Lower lobe of right lung (tissue), 2 donors: Measurements from ENCODE around the gene PADI4. TPM values are rescaled to one million over a fixed set of nuclear protein-coding genes. Genes with fewer than 3 reads are reported as not detected.
A peak's percentile ranks its signal among the peaks of the same experiment; 100 is the strongest.

Source experiments
- ATAC-seq, 2 donors: fragments of 200-7000 bp; cut with Tn5 transposase; one replicate each; pipeline ENCODE4 v1.9.1; 2020 to 2022; ENCODE audit warnings: mild to moderate bottlenecking in 2 of 2, moderate library complexity in 2 of 2
- DNase-seq: peaks from one replicate; pipeline ENCODE4 v3.0.0-alpha.2; 2020
- H3K27ac ChIP-seq: fragments of 200-600 bp; one replicate; pipeline ENCODE4 v1.8.0; 2022
- H3K27me3 ChIP-seq: fragments of 200-600 bp; one replicate; pipeline ENCODE4 v1.8.0; 2022; ENCODE audit warnings: low read depth
- H3K36me3 ChIP-seq: fragments of 200-600 bp; one replicate; pipeline ENCODE4 v1.8.0; 2022; ENCODE audit warnings: mild to moderate bottlenecking
- H3K4me1 ChIP-seq: fragments of 200-600 bp; one replicate; pipeline ENCODE4 v1.8.0; 2022
- H3K4me3 ChIP-seq: fragments of 200-600 bp; one replicate; pipeline ENCODE4 v1.8.0; 2022; ENCODE audit warnings: mild to moderate bottlenecking
- H3K9me3 ChIP-seq: fragments of 200-600 bp; one replicate; pipeline ENCODE4 v1.8.0; 2022
- intact Hi-C: fragments of 100-400 bp; cut with DNase I; formaldehyde crosslinking; loops from one replicate; pipeline ENCODE4 v1.11.0; 2022
- total RNA-seq: library from RNA; stranded (reverse); fragmentation: NEBNext Ultra II Directional; extraction: Animal tissue kit (Norgen Biotek cat#: 25700); gene quantifications from one replicate; pipeline ENCODE4 v1.2.1, GENCODE V29; 2021
- TF ChIP-seq, protein P1 (sequence below): fragments of 200-600 bp; IDR thresholded peaks from one replicate; pipeline ENCODE4 v1.8.0; 2022; ENCODE audit warnings: antibody characterized with exemption, mild to moderate bottlenecking
- donor health status: DM: no; HTN: yes; CAD: no; lungs with severe emphysema.

PADI4 gene
- total RNA-seq, 1 donor from 2014 or later: 7.2 TPM

DNA sequence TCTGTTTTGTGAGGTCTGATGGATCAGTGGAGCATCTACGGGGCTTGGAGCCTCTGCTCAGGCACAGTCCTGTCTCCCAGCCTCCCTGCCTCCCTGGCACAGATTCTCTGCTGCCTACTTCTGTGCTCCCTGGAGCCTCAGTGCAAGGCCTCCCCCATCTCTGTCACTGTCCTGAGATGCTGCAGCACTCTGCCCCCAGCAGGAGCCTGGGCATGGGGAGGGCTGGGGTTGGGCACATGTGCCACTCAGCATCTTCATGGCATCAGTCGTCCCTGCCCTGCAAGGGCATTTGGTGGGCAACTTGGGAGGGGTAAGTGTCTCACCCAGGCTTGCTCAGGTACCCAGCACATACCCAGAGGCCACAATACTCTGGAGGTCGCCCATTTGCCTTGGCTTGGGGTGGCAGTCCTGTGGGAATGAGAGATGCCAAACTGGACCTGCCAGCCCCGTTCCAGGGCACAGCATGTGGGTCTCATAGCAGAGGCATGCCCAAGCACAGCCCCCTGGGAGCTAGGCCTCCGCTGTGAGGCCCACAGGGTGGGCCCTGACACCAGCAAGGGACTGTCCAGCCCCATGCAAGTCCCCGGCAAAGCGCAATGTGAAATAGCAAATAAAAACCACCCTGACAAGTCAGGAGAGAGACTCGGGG, 30.4 kb upstream of the PADI4 start:
- H3K4me1 ChIP-seq: no peaks in the 10 kb centered on the region
- ATAC-seq (no peak), DNase-seq (no peak)
- TF ChIP-seq, protein P1, sequence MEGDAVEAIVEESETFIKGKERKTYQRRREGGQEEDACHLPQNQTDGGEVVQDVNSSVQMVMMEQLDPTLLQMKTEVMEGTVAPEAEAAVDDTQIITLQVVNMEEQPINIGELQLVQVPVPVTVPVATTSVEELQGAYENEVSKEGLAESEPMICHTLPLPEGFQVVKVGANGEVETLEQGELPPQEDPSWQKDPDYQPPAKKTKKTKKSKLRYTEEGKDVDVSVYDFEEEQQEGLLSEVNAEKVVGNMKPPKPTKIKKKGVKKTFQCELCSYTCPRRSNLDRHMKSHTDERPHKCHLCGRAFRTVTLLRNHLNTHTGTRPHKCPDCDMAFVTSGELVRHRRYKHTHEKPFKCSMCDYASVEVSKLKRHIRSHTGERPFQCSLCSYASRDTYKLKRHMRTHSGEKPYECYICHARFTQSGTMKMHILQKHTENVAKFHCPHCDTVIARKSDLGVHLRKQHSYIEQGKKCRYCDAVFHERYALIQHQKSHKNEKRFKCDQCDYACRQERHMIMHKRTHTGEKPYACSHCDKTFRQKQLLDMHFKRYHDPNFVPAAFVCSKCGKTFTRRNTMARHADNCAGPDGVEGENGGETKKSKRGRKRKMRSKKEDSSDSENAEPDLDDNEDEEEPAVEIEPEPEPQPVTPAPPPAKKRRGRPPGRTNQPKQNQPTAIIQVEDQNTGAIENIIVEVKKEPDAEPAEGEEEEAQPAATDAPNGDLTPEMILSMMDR: no peak
- H3K27me3 ChIP-seq: peaks cover 24% of the 10 kb centered on the region
- H3K9me3 ChIP-seq: no peaks in the 10 kb centered on the region
- intact Hi-C loops: no loop called here
- no peak overlapping the region for H3K27ac ChIP-seq
- H3K4me3 ChIP-seq: no peak overlapping the region
- H3K36me3 ChIP-seq: no peaks in the 10 kb centered on the region

DNA sequence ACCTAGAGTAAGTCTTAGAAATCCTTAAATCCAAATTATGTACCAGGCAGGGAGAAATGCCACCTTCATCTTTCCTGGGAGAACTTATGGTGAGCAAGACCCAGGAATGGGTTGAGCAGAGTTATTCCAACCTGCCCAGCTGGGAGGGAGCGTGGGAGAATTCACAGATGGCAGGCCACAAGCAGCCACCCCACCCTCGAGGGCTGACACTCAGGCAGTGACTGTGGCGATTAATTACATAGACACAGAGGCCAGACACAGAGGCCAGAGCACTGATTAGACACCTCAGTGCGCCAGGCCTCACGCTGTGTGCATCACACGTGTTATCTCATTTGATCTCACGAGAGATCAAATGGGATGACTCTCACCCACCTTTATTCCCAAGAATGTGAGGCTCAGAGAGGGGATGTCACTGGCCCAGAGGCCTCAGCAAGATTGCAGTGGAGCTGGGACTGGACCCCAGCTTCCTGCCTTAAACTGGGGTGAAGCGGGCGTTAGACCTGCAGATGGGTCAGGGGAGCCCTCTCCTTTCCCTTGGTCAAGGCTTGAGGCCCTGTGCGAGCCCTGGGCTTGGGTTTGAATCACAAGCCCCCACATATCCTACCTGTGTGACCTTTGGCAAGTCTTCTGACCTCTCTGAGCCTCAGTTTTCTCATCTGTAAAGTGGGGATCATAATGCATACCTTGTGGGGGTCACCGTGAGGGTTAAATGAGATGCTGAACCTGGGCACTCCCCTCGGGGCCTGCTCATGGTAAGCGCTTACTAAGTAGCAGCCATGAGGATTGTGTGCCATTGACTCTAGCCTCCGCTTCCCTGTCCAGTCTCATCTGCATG, 28.8 kb upstream of the PADI4 start:
- TF ChIP-seq, protein P1: no peak
- DNase-seq: no peak

DNA sequence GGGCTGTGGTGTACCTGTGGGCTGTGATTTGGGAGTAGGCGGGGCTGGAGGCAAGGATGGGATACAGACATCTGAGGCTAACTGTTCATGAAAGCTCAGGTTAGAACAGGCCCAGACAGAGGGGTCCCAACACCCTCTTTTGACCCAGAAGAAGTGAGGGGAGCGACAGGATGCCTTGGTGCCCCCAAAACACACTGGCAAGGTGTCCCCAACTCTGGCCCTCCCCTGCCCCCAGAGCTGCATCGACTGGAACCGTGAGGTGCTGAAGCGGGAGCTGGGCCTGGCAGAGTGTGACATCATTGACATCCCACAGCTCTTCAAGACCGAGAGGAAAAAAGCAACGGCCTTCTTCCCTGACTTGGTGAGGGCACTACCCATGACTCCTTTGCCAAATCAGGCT, 27.6 kb upstream of the PADI4 start:
- TF ChIP-seq, protein P1: no peak
- ATAC-seq: no peak

More for the DNA sequence above, 28.8 kb upstream of the PADI4 start:
- no peak for ATAC-seq
- intact Hi-C loops: no loop called here
- peaks cover 24% of the 10 kb centered on the region for H3K27me3 ChIP-seq
- H3K36me3 ChIP-seq: no peaks in the 10 kb centered on the region
- H3K9me3 ChIP-seq: no peaks in the 10 kb centered on the region
- no peak overlapping the region for H3K4me3 ChIP-seq
- no peak overlapping the region for H3K27ac ChIP-seq
- H3K4me1 ChIP-seq: no peaks in the 10 kb centered on the region

DNA sequence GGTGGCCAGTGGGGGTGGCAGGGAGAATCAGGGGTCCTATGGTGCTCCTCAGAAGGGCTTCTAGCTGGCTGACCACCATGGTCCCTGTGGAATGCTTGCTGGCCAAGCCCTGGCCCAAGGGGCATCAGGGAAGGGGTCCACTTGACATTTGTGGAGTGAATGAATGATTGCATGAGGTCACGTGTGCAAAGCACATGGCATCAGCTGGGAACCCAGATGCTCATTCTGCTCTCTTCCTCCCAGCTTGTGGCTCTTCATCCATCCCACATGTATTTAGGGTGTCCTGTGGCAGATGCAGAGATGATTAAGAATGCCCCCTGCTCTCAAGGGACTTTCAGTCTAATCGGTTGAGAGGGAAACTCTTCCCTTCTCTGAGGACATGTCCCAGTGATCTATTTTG, 27.1 kb upstream of the PADI4 start:
- no peak for ATAC-seq
- Histone ChIP-seq H3K4me1 (no peaks in the 10 kb centered on the region), H3K36me3 (no peaks in the 10 kb centered on the region), H3K27ac (no peak overlapping the region), H3K27me3 (peaks cover 29% of the 10 kb centered on the region), H3K9me3 (no peaks in the 10 kb centered on the region), H3K4me3 (no peak overlapping the region)
- intact Hi-C loops: no loop called here
- TF ChIP-seq, protein P1: no peak
- no peak for DNase-seq

More for the DNA sequence above, 27.6 kb upstream of the PADI4 start:
- no peak overlapping the region for H3K27ac ChIP-seq
- H3K4me3 ChIP-seq: no peak overlapping the region
- no peaks in the 10 kb centered on the region for H3K36me3 ChIP-seq
- H3K4me1 ChIP-seq: no peaks in the 10 kb centered on the region
- H3K27me3 ChIP-seq: peaks cover 31% of the 10 kb centered on the region
- no peaks in the 10 kb centered on the region for H3K9me3 ChIP-seq
- intact Hi-C loops: no loop called here
- no peak for DNase-seq

DNA sequence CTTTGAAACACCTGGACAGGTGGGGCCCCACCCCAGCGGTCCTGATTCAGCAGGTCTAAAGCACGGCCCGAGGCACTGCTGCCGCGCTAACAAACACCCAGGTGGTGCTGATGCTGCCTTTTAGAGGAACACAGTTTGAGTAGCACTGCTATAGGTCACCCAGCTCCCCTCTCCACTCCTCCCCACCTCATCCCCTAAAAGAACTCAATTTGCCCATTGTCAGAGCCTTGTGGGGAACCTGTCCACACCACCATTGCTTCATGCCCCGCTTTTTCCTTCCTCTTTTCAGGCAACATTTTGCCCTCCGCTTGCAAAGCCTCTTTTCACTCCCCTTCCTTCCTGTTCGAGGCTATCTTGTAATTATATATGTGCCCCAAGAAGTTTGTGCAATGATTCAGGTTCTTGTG, 26.2 kb upstream of the PADI4 start:
- TF ChIP-seq, protein P1: no peak
- H3K36me3 ChIP-seq: no peaks in the 10 kb centered on the region
- ATAC-seq: peak; percentile 48 to 62
- no peaks in the 10 kb centered on the region for H3K4me1 ChIP-seq
- H3K4me3 ChIP-seq: no peak overlapping the region
- H3K27me3 ChIP-seq: peaks cover 20% of the 10 kb centered on the region
- no peak overlapping the region for H3K27ac ChIP-seq
- intact Hi-C loops: no loop called here
- H3K9me3 ChIP-seq: no peaks in the 10 kb centered on the region
- no peak for DNase-seq
